Measurements from ENCODE around the gene CYP4F11.

The CYP4F11 gene, protein sequence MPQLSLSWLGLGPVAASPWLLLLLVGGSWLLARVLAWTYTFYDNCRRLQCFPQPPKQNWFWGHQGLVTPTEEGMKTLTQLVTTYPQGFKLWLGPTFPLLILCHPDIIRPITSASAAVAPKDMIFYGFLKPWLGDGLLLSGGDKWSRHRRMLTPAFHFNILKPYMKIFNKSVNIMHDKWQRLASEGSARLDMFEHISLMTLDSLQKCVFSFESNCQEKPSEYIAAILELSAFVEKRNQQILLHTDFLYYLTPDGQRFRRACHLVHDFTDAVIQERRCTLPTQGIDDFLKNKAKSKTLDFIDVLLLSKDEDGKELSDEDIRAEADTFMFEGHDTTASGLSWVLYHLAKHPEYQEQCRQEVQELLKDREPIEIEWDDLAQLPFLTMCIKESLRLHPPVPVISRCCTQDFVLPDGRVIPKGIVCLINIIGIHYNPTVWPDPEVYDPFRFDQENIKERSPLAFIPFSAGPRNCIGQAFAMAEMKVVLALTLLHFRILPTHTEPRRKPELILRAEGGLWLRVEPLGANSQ

DNA sequence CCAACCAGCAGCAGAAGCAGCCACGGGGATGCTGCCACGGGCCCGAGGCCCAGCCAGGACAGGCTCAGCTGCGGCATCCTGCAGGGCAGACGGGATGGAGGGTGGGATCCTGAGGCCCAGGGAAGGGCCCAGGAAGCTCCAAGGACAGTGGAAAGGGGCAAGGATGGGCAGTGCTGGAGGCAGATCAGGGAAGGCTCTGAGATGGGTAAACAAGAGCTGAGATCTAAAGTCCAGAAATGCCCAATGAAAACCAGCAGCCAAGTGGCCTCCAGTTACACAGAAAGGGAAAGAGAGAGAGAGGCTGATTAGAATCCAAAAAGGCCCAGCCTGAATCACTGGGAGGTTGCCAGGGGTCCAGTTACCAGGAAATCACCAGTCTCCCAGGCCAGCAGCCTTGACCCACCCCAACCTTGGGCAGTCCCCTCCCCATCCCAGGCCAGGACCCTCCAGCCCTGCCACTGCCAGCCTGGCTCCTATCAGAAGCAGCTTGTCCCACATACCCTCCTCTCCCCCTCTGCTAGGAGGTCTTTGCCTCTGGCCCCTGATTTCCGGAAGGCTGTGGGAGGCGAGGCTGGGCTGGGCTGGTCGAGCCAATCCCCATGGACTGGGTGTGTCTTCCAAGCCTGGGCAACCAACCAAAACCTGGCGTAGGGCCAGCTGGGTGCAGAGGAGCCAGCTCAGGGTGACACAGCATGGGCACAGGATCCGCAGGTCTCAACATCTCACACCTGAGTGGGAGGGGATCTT is at the start of gene CYP4F11:
CYP4F11 (minus strand) TSS at position 198 of the 747 bp plus-strand sequence; CDS start at position 77, 121 bp downstream.
- TF ChIP-seq, protein P1, sequence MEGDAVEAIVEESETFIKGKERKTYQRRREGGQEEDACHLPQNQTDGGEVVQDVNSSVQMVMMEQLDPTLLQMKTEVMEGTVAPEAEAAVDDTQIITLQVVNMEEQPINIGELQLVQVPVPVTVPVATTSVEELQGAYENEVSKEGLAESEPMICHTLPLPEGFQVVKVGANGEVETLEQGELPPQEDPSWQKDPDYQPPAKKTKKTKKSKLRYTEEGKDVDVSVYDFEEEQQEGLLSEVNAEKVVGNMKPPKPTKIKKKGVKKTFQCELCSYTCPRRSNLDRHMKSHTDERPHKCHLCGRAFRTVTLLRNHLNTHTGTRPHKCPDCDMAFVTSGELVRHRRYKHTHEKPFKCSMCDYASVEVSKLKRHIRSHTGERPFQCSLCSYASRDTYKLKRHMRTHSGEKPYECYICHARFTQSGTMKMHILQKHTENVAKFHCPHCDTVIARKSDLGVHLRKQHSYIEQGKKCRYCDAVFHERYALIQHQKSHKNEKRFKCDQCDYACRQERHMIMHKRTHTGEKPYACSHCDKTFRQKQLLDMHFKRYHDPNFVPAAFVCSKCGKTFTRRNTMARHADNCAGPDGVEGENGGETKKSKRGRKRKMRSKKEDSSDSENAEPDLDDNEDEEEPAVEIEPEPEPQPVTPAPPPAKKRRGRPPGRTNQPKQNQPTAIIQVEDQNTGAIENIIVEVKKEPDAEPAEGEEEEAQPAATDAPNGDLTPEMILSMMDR (IDR thresholded peaks at IDR 0.05): no peak

DNA sequence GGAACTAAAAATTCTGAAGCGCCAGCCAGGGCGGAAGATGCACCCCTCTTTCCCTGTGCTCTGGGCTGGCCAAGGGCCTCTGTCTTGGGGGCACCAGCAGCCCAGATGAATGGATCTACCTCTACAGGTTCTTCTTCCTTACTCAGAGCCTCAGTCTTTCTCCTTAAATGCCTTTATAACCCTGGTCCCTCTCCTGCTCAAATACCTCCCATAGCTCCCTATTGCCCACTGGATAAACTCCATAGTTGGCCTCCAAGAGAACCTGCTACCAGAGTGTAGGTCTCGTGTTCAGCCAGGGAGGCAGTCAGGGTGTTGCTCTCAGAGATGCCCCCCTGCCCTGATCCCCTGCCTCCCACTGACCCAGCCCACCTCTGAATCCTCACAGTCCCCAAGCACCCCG is 45.0 kb upstream of the CYP4F11 start:
- TF ChIP-seq, protein P1 (IDR thresholded peaks at IDR 0.05): no peak

DNA sequence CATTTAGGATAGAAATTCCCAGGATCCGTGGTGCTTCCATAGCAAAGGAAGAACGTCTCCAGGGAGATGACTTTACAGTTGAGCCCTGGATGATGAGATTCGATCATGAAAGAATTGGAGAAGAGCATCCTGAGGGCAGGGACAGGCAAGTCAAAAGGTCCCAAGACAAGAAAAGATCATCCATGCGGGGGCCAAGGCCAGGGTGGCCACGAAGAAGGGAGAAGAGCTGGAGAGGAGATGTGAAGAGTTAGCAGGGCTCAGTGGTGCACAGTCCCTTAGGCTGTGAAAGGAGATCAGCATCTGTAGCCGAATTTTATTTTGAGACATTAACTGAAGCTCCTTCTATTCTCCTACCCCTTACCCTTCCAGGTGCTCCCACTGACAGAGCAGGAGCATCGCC is 43.4 kb upstream of the CYP4F11 start:
- TF ChIP-seq, protein P1 (IDR thresholded peaks at IDR 0.05): no peak

DNA sequence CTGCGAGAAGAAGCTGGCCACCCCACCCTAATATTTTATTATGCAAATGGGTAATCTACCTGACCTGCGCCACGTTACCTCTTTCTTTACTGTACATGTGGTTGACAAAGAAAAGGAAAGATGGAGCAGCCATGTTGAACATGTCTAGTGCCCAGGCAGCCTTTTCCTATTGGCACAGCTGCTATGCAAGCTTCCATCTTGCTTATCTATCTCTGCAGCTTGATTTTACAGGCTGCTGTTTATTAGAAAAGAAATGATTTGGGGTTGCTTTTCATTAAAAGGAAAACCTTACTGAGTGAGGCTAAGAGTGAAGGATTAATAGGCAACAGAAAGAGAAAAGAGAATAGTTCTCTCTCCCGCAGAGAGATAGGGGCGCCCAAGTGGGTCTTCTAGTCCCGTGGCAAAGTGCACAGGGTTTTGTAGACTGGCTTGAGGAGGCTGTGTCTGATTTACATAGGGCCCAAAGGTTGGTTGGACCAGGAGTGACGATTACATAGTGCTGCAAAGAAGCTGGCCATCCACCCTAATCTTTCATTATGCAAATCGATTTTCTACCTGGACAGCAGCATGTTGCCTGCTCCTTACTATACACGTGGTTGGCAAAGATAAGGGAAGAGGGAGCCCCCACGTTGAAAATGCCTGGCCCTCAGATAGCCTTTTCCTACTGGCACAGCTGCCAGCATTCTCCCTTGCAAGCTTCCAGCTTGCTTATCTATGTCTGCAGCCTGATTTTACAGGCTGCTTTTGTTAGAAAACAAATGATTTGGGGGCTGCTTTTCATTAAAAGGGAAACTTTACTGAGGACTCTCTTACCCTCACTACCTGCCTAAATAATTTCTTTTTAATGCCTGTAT is 42.7 kb upstream of the CYP4F11 start:
- TF ChIP-seq, protein P1 (IDR thresholded peaks at IDR 0.05): no peak

DNA sequence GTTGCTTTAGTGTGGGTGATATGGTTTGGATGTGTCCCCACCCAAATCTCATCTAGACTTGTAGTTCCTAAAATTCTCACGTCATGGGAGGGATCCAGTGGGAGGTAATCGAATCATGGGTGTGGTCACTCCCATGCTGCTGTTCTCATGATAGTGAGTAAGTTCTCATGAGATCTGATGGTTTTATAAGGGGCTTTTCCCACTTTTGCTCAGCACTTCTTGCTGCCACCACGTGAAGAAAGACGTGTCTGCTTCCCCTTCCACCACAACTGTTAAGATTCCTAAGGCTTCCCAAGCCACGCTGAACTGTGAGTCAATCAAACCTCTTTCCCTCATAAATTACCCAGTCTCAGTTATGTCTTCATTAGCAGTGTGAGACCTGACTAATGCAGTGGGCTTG is 40.5 kb upstream of the CYP4F11 start:
- TF ChIP-seq, protein P1 (IDR thresholded peaks at IDR 0.05): no peak

DNA sequence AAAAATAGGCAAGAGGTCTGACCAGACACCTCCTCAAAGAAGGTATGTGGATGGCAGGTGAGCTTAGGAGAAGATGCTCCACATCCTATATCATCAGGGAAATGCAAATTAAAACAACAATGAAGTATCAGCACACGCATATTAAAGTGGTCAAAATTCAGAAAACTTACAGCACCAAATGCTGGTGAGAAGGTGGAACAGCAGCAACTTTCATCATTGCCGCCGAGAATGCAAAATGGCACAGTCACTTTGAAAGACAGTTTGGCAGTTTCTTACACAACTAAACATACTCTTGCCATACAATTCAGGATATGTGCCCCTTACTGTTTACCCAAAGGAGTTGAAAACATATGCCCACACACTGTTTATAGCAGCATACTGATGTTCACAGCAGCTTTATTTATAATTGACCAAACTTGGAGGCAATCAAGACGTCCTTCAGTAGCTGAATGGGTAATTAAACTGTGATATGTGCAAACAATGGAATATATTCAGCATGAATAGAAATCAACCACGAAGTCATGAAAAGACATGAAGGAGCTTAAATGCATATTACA is 37.0 kb upstream of the CYP4F11 start:
- TF ChIP-seq, protein P1 (IDR thresholded peaks at IDR 0.05): peak; percentile 31; the same call in 1 of the 2 replicates

DNA sequence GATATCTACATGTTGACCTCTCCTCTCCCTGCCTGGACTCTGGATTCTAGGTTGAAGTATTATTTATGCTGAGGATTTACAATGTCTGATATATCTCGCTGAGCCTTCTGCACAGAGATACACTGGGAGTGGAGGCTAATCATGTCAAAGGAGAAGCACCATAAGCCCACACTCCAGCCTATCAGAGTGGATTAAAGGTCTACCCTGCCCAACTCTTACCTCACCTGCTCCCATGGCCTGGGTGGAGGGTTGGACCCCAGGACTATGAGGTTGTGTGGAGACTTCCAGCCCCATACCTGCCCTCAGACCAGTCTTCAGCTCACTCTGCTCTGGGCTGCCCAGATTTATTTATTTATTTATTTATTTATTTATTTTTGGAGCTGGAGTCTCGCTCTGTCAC is 29.9 kb upstream of the CYP4F11 start:
- TF ChIP-seq, protein P1 (IDR thresholded peaks at IDR 0.05): no peak

Data from LNCAP (cell line).